ENCODE data around the gene KCNMA1.

DNA sequence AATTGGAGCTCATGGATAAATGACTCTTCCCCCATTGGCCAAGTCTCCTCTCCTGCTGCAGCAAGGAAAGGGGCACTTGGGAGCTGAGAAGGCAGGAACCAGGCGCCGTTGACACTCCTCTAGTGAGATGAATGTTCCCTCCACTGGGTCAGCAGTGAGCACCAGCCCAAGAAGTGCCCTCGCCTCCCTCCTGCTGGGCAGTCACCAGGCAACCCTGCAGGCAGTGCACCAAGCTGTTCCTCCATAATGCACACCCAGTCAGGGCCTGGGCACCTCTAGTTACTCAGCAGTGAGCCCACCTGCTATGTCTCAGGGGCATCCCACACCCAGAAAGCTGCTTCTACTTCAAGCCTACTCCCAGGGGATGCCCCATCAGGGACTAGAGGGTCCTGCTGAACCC, 84.3 kb downstream of the KCNMA1 start:
- no peak for TF ChIP-seq POLR2H (tag; IDR thresholded peaks at IDR 0.05; ENCODE audit: low read depth)
- no peak for TF ChIP-seq SMAD2 (IDR thresholded peaks at IDR 0.05; ENCODE audit: low read depth, low read length)
- no peak for TF ChIP-seq ZFP30 (CRISPR knock-in tag; IDR thresholded peaks at IDR 0.05; ENCODE audit: borderline replicate concordance)
- no peak for TF ChIP-seq ZBTB7A (IDR thresholded peaks at IDR 0.05; ENCODE audit: borderline replicate concordance, control insufficient read depth, low read depth, low read length)
